SK-N-MC (cell line): ENCODE data around the gene SCGB1A1.
"Not testable (repeated sequence)": the region's sequence is repeated elsewhere in the genome, so short reads cannot be mapped to it uniquely, and the experiment has no call there.

Source experiments
- DNase-seq: peaks from one replicate; pipeline ENCODE4 v3.0.0-alpha.2; 2011; ENCODE audit warnings: low read depth, low spot score
- H3K27ac ChIP-seq: fragments of 200-600 bp; sonication (generic); 2 replicates; pipeline ENCODE4 v1.5.1; 2016; ENCODE audit warnings: mixed run types
- H3K36me3 ChIP-seq: fragments of 200-600 bp; sonication (generic); 2 replicates; pipeline ENCODE4 v1.6.1; 2017; ENCODE audit warnings: antibody characterized with exemption, low read length, mixed read lengths; ENCODE audit not compliant: insufficient read depth
- H3K4me3 ChIP-seq: fragments of 200-600 bp; sonication (generic); 2 replicates; pipeline ENCODE4 v1.5.1; 2016
- H3K9ac ChIP-seq: fragments of 200-600 bp; sonication (generic); 2 replicates; pipeline ENCODE4 v1.8.0; 2017; ENCODE audit warnings: mixed run types, mixed read lengths; ENCODE audit not compliant: insufficient read length
- H3K9me3 ChIP-seq: fragments of 200-600 bp; sonication (generic); 2 replicates; pipeline ENCODE4 v1.6.1; 2017; ENCODE audit warnings: low read depth, mild to moderate bottlenecking, antibody characterized with exemption, low read length, moderate library complexity, mixed read lengths
- EZH2 ChIP-seq: fragments of 200-600 bp; sonication (generic); IDR thresholded peaks from one replicate; pipeline ENCODE4 v1.6.1; 2017; ENCODE audit warnings: antibody characterized with exemption
- FOXP2 ChIP-seq: optimal IDR thresholded peaks from 2 replicates; pipeline ENCODE3; 2011; ENCODE audit warnings: mild to moderate bottlenecking, moderate library complexity; ENCODE audit not compliant: insufficient read depth; ENCODE audit errors: extremely low read length, control extremely low read depth
- POLR2AphosphoS5 ChIP-seq: IDR thresholded peaks from 2 replicates; pipeline ENCODE4 v1.6.1; 2012; ENCODE audit warnings: mild to moderate bottlenecking, low read depth, low read length, borderline replicate concordance

The SCGB1A1 gene, protein sequence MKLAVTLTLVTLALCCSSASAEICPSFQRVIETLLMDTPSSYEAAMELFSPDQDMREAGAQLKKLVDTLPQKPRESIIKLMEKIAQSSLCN

DNA sequence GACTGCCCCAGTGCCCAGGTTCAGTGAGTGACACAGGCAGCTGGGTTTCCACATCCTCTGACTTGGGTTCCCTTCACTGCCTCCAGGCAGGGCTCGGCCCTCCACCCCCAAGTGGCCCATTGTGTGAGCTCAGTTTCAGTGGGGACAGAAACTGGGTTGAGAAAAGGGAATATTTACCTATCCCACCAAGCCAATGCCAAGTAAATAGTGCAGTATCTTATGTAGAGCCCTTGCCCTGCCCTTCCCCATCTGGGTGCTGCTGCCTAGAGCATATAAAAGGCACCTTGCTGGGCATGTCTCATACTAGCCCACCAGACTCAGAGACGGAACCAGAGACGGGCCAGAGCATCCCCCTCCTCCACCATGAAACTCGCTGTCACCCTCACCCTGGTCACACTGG is at the start of gene SCGB1A1:
SCGB1A1 (plus strand) TSS at position 301 of the 400 bp plus-strand sequence; CDS start at position 364, 63 bp downstream.
- no peaks in the 10 kb centered on the region for H3K9me3 ChIP-seq
- H3K4me3 ChIP-seq: peak within 1 kb of the TSS; percentile 50
- DNase-seq: no peak
- no peak for TF ChIP-seq FOXP2
- no peak for TF ChIP-seq POLR2AphosphoS5
- TF ChIP-seq EZH2: no peak
- H3K9ac ChIP-seq: peak within 1 kb of the TSS; percentile 36
- H3K36me3 ChIP-seq: no peaks in the 10 kb centered on the region
- peak within 1 kb of the TSS; percentile 83 for H3K27ac ChIP-seq

DNA sequence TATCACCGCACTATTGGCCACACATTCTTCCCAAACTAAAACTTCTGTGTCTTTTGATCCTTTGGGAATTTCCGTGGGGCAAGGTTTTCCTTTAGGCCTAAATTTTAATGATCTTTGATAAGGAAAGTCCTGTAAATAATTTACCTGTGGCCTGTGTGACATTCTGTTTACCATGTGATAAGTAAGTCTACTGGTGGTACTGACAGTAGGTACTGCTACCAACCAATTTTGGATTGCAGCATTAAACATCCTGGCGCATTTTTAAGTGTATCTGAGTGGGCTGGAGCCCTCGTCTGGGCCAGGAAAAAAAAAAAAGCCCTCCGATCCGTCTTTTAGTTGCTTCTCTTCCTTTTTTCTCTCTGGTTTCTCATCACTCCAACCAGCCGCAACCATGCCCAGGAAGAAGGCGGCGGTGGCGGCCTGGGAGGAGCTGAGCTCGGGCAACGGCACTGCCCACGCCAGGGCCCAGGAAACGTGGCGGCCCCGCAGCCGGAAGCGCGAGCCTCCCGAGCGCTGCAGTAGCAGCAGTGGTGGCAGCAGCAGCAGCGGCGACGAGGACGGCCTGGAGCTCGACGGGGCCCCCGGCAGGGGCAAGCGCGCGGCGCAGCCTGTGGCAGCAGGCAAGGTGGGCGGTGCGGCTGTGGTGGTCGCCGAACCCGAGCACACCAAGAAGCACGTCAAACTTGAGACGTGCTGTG is 47.9 kb upstream of the SCGB1A1 start:
- Histone ChIP-seq H3K36me3 (no peaks in the 10 kb centered on the region), H3K27ac (no peak overlapping the region), H3K9ac (no peak overlapping the region), H3K9me3 (no peaks in the 10 kb centered on the region), H3K4me3 (no peak overlapping the region)
- no peak for TF ChIP-seq POLR2AphosphoS5
- TF ChIP-seq EZH2: no peak
- TF ChIP-seq FOXP2: no peak
- no peak for DNase-seq

DNA sequence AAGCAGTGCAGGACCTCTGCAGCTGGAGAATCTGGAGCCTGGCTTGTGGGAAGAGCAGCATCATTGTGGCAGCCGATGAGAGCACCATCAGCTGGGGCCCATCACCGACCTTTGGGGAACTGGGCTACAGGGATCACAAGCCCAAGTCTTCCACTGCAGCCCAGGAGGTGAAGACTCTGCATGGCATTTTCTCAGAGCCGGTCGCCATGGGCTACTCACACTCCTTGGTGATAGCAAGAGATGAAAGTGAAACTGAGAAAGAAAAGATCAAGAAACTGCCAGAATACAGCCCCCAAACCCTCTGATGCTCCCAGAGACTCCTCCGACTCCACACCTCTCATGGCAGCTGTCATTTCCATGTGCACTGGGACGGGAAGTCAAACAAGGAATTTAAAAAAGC is 46.0 kb upstream of the SCGB1A1 start:
- no peak overlapping the region for H3K4me3 ChIP-seq
- TF ChIP-seq POLR2AphosphoS5: no peak
- TF ChIP-seq EZH2: no peak
- no peak for TF ChIP-seq FOXP2
- DNase-seq: no peak
- H3K27ac ChIP-seq: no peak overlapping the region
- H3K9me3 ChIP-seq: no peaks in the 10 kb centered on the region
- no peak overlapping the region for H3K9ac ChIP-seq
- no peaks in the 10 kb centered on the region for H3K36me3 ChIP-seq

DNA sequence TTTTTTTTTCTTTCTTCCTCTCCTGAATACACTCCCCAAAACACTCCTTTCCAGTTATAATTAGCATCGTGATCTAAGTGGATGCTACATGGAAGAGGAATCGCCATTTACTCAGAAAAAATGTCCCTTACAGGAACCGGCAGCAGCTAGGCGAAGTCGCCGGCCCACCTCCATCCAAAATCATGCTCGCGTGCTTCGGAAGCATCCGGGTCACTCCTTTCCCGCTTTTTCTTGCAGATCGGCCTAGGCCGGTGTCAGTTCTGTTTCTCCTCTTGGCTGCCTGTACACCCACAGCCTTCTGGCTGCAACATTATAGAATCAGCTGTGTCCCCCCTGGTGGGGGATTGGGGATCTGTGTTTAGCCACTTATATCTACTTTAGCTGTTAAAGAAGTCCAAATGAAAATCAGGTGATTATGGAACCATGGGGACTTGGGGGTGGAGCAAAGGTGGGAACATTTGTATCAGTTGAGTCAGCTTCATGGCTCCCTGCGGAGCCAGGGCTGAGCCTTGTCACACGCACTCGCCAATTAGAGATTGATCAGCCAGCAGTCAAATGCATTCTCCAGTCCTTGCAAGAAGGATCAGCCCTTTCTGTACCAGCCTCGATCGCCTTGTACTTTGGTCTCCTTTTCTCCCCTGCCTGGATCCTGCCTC is 45.2 kb upstream of the SCGB1A1 start:
- Histone ChIP-seq H3K9me3 (no peaks in the 10 kb centered on the region), H3K9ac (no peak overlapping the region), H3K4me3 (no peak overlapping the region), H3K27ac (no peak overlapping the region), H3K36me3 (no peaks in the 10 kb centered on the region)
- DNase-seq: no peak
- TF ChIP-seq FOXP2: no peak
- no peak for TF ChIP-seq EZH2
- no peak for TF ChIP-seq POLR2AphosphoS5

DNA sequence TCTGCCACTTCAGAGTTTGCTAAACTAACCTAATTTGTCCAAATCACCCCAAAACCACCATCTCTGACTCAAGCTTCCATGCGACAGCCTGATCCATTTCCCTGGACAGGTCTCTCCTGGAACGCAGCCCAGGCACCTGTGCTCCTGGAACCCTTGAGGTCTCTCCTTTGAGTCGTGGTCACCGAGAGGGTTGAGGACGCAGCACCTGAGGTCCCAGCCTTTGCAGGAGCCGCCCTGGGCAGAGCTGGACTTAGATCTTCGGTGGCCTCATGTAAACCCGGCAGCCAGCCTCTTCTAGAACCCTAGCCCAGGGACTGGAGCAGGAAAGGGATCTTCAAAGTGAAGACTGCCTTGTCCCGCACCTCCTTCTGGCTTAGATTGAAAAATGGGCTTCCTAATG is 44.0 kb upstream of the SCGB1A1 start:
- no peaks in the 10 kb centered on the region for H3K9me3 ChIP-seq
- no peaks in the 10 kb centered on the region for H3K36me3 ChIP-seq
- TF ChIP-seq EZH2 (no peak), FOXP2 (no peak), POLR2AphosphoS5 (no peak)
- DNase-seq: no peak
- H3K4me3 ChIP-seq: no peak overlapping the region
- H3K27ac ChIP-seq: no peak overlapping the region
- no peak overlapping the region for H3K9ac ChIP-seq

DNA sequence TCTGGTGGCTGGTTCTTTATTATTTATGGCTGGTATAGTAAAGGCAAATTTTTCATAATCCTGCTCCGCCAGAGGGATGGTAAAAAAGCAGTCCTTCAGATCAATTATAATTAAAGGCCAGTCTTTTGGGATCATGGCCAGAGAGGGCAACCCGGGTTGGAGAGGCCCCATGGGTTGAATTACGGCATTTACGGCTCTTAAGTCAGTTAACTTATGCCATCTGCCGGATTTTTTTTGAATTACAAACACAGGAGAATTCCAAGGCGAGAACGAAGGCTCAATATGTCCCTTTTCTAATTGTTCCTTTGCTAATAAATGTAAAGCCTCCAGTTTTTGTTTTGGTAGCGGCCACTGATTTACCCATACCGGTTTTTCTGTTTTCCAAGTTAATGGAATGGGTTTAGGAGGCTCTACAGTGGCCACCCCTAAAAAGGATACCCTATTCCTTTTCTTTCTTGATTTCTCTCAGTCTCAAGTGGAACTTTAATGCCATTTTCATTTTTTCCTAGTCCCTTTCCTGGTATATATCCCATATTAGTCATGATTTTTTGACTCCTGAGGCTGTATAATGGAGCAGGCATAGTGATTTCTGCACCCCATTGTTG is 40.3 kb upstream of the SCGB1A1 start:
- H3K36me3 ChIP-seq, H3K9ac ChIP-seq, H3K27ac ChIP-seq, H3K9me3 ChIP-seq, H3K4me3 ChIP-seq: not testable (repeated sequence)
- DNase-seq: peak; percentile 12

DNA sequence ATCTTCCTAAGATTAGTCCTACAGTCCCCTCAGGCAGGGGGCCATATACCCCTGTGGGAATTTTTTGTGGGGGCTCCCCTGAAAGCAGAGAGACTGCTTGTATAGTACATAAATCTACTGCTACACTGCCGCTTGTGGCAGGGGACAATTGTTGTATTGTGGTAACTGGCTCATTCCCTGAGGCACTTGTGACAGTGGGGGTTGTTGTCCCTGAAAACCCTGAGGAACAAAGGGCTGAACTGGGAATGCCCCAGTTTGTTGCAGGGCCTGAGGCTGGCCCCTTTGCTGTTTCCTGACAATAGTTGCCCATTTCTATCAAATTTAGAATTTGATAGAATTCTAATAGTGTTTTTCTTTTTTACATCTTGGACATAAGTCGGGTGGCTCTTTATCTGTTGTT is 39.2 kb upstream of the SCGB1A1 start:
- not testable (repeated sequence) for DNase-seq, H3K36me3 ChIP-seq, H3K9me3 ChIP-seq

DNA sequence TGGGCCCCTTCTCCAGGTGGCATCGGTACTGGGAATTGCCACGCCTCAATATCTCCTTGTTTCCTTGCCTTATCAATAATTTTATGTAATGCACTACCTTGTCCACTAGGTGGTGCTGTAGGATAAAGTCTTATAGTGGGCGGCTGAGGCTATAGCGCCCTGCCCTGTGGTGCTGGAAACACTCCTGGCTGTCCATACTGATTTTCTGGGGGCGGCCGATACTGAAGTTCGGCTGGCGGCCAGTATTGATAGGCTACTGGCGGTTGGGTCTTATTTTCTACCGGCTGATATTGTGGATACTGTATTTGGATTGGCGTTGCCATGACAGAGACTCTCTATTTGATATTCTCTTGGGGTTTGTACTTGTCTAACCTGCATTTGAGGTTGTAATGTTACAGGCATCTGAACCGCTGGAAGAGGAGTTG is 38.0 kb upstream of the SCGB1A1 start:
- not testable (repeated sequence) for H3K36me3 ChIP-seq, H3K9ac ChIP-seq, H3K27ac ChIP-seq, H3K9me3 ChIP-seq
- peak; percentile 20 for DNase-seq
- H3K4me3 ChIP-seq: 0 out of 2 replicates have a peak overlapping the region, but pooled peaks have one; percentile 23

More for the DNA sequence above, 39.2 kb upstream of the SCGB1A1 start:
- not testable (repeated sequence) for H3K9ac ChIP-seq, H3K27ac ChIP-seq, H3K4me3 ChIP-seq

DNA sequence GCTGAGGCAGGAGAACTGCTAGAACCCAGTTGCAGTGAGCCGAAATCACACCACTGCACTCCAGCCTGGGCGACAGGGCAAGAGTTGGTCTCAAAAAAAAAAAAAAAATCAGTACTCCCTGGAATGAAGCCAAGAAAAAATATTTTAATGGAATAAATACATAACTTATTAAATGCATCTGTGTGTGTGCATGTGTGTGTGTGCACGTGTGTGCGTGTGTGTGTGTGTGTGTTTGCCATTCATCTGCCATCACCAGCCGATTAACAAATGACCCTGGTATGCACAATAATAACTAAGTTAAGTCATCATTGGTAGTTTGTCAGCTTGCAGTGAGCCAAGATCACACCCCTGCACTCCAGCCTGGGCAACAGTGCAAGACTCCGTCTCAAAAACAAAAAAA is 35.0 kb upstream of the SCGB1A1 start:
- DNase-seq: no peak
- Histone ChIP-seq H3K9ac (no peak overlapping the region), H3K36me3 (no peaks in the 10 kb centered on the region), H3K4me3 (no peak overlapping the region), H3K9me3 (no peaks in the 10 kb centered on the region), H3K27ac (no peak overlapping the region)
- TF ChIP-seq FOXP2 (no peak), EZH2 (no peak), POLR2AphosphoS5 (no peak)

DNA sequence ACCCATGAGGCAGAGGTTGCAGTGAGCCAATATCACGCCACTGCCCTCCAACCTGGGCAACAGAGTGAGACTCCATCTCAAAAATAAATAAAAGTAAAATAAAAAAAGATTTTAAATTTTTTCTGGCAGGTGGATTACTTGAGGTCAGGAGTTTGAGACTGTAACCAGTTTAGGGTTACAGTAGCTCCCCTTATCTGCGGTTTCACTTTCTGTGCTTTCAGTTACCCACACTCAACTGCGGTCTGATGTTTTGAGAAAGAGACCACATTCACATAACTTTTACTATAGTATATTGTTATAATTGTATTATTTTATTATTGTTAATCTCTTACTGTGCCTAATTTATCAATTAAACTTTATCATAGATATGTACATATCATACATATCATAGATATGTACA is 32.8 kb upstream of the SCGB1A1 start:
- H3K9ac ChIP-seq, H3K36me3 ChIP-seq, H3K9me3 ChIP-seq, DNase-seq, H3K27ac ChIP-seq, H3K4me3 ChIP-seq: not testable (repeated sequence)
